ENCODE measurements around the gene RARB.

Gene RARB

DNA sequence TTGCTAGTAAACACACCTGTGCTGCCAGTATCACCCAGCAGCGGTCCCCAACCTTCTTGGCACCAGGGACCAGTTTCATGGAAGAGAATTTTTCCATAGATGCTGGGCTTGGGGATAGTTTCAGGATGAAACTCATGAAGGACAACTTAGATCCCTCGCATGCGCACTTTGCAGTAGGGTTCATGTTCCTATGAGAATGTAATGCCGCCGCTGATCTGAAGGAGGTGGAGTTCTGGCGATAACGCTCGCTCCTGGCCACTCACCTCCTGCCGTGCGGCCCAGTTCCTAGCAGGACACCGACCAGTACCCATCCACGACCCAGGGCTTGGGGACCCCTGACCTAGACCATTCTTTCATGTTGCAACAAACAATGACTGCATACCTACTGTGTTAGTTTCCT lies 146.9 kb downstream of the RARB start:
- Histone ChIP-seq H3K4me1 (ENCODE audit: control insufficient read depth, insufficient read depth, low read length) (no peaks in the 10 kb centered on the region), H3K9me3 (ENCODE audit: control insufficient read depth, insufficient read depth, low read depth, low read length) (no peaks in the 10 kb centered on the region), H3K36me3 (ENCODE audit: control insufficient read depth in 2 of 2, insufficient read depth in 1 of 2, low read length in 2 of 2) (no peaks in the 10 kb centered on the region), H3K4me3 (ENCODE audit: low read depth, low read length) (no peak overlapping the region), H3K27ac (ENCODE audit: extremely low read depth, low read depth, low read length) (no peak overlapping the region)
- CTCF ChIA-PET, result interaction anchor here (0.6 kb wide), 1 partner anchor 132 kb away, joined by 3 read pairs; no protein-coding TSS in a partner anchor
- POLR2A ChIA-PET, result no interaction called here
- TF ChIP-seq ZNF239 (tag by site-specific recombination; IDR thresholded peaks at IDR 0.05) (no peak), ZNF530 (tag by site-specific recombination; IDR thresholded peaks at IDR 0.05; ENCODE audit: low read depth) (no peak), ZBTB17 (tag by site-specific recombination; IDR thresholded peaks at IDR 0.05) (no peak), HOXA7 (CRISPR knock-in tag; IDR thresholded peaks at IDR 0.05; ENCODE audit: borderline replicate concordance) (no peak), ZNF621 (tag by site-specific recombination; IDR thresholded peaks at IDR 0.05) (no peak), ZNF114 (tag by site-specific recombination; IDR thresholded peaks at IDR 0.05) (no peak), SETDB1 (IDR thresholded peaks at IDR 0.05; ENCODE audit: insufficient read length, low read length) (no peak), ZNF747 (tag by site-specific recombination; IDR thresholded peaks at IDR 0.05) (no peak), ZNF16 (tag by site-specific recombination; IDR thresholded peaks at IDR 0.05; ENCODE audit: low read depth) (no peak), ZXDB (tag by site-specific recombination; IDR thresholded peaks at IDR 0.05) (no peak), ZNF48 (tag by site-specific recombination; IDR thresholded peaks at IDR 0.05) (no peak), ZSCAN30 (tag by site-specific recombination; IDR thresholded peaks at IDR 0.05) (no peak), ZNF549 (tag by site-specific recombination; IDR thresholded peaks at IDR 0.05) (no peak), SALL2 (tag by site-specific recombination; IDR thresholded peaks at IDR 0.05; ENCODE audit: borderline replicate concordance) (no peak)
- TF ChIP-seq, protein P1, sequence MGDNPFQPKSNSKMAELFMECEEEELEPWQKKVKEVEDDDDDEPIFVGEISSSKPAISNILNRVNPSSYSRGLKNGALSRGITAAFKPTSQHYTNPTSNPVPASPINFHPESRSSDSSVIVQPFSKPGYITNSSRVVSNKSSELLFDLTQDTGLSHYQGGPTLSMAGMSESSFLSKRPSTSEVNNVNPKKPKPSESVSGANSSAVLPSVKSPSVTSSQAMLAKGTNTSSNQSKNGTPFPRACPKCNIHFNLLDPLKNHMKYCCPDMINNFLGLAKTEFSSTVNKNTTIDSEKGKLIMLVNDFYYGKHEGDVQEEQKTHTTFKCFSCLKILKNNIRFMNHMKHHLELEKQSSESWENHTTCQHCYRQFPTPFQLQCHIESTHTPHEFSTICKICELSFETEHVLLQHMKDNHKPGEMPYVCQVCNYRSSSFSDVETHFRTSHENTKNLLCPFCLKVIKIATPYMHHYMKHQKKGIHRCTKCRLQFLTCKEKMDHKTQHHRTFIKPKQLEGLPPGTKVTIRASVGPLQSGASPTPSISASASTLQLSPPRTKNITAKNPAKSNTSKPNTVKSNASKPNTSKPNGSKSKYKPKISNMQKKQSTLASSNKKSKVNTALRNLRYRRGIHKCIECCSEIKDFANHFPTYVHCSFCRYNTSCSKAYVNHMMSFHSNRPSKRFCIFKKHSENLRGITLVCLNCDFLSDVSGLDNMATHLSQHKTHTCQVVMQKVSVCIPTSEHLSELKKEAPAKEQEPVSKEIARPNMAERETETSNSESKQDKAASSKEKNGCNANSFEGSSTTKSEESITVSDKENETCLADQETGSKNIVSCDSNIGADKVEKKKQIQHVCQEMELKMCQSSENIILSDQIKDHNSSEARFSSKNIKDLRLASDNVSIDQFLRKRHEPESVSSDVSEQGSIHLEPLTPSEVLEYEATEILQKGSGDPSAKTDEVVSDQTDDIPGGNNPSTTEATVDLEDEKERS (tag by site-specific recombination; IDR thresholded peaks at IDR 0.05), result no peak
- TF ChIP-seq, protein P2, sequence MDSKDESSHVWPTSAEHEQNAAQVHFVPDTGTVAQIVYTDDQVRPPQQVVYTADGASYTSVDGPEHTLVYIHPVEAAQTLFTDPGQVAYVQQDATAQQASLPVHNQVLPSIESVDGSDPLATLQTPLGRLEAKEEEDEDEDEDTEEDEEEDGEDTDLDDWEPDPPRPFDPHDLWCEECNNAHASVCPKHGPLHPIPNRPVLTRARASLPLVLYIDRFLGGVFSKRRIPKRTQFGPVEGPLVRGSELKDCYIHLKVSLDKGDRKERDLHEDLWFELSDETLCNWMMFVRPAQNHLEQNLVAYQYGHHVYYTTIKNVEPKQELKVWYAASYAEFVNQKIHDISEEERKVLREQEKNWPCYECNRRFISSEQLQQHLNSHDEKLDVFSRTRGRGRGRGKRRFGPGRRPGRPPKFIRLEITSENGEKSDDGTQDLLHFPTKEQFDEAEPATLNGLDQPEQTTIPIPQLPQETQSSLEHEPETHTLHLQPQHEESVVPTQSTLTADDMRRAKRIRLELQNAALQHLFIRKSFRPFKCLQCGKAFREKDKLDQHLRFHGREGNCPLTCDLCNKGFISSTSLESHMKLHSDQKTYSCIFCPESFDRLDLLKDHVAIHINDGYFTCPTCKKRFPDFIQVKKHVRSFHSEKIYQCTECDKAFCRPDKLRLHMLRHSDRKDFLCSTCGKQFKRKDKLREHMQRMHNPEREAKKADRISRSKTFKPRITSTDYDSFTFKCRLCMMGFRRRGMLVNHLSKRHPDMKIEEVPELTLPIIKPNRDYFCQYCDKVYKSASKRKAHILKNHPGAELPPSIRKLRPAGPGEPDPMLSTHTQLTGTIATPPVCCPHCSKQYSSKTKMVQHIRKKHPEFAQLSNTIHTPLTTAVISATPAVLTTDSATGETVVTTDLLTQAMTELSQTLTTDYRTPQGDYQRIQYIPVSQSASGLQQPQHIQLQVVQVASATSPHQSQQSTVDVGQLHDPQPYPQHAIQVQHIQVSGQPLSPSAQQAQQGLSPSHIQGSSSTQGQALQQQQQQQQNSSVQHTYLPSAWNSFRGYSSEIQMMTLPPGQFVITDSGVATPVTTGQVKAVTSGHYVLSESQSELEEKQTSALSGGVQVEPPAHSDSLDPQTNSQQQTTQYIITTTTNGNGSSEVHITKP (tag by site-specific recombination; IDR thresholded peaks at IDR 0.05), result no peak
- TF ChIP-seq, protein P3, sequence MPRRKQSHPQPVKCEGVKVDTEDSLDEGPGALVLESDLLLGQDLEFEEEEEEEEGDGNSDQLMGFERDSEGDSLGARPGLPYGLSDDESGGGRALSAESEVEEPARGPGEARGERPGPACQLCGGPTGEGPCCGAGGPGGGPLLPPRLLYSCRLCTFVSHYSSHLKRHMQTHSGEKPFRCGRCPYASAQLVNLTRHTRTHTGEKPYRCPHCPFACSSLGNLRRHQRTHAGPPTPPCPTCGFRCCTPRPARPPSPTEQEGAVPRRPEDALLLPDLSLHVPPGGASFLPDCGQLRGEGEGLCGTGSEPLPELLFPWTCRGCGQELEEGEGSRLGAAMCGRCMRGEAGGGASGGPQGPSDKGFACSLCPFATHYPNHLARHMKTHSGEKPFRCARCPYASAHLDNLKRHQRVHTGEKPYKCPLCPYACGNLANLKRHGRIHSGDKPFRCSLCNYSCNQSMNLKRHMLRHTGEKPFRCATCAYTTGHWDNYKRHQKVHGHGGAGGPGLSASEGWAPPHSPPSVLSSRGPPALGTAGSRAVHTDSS (tag by site-specific recombination; IDR thresholded peaks at IDR 0.05), result no peak
- TF ChIP-seq, protein P4, sequence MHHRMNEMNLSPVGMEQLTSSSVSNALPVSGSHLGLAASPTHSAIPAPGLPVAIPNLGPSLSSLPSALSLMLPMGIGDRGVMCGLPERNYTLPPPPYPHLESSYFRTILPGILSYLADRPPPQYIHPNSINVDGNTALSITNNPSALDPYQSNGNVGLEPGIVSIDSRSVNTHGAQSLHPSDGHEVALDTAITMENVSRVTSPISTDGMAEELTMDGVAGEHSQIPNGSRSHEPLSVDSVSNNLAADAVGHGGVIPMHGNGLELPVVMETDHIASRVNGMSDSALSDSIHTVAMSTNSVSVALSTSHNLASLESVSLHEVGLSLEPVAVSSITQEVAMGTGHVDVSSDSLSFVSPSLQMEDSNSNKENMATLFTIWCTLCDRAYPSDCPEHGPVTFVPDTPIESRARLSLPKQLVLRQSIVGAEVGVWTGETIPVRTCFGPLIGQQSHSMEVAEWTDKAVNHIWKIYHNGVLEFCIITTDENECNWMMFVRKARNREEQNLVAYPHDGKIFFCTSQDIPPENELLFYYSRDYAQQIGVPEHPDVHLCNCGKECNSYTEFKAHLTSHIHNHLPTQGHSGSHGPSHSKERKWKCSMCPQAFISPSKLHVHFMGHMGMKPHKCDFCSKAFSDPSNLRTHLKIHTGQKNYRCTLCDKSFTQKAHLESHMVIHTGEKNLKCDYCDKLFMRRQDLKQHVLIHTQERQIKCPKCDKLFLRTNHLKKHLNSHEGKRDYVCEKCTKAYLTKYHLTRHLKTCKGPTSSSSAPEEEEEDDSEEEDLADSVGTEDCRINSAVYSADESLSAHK (tag by site-specific recombination; IDR thresholded peaks at IDR 0.05), result no peak
- TF ChIP-seq, protein P5, sequence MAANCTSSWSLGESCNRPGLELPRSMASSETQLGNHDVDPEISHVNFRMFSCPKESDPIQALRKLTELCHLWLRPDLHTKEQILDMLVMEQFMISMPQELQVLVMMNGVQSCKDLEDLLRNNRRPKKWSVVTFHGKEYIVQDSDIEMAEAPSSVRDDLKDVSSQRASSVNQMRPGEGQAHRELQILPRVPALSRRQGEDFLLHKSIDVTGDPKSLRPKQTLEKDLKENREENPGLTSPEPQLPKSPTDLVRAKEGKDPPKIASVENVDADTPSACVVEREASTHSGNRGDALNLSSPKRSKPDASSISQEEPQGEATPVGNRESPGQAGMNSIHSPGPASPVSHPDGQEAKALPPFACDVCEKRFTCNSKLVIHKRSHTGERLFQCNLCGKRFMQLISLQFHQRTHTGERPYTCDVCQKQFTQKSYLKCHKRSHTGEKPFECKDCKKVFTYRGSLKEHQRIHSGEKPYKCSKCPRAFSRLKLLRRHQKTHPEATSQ (tag by site-specific recombination; IDR thresholded peaks at IDR 0.05), result no peak
